ENCODE measurements around the gene ZNF592.

The ZNF592 gene

DNA sequence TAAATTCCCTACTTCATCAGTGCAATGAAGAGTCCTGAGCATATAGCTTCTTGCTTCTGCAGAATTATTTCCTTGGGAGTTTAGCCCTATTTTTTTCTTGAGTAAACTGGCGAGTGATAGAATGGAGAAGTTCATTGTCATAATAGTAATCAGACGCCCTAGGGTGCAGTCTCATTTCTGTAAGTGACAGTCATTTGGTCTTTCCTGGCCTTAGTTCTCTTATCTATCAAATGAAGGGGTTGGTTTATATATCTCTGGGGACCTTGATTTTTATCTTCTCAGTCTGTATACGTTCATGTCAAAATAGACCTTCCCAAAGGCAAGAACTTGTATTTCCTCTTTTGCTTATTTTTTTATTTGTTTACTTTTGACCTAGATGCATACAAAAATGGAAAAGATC is 58.8 kb downstream of the ZNF592 start:
- no peak for DNase-seq (ENCODE audit: low read depth in 1 of 2, low spot score in 1 of 2)
- Histone ChIP-seq H3K27ac (replicated peaks) (no peak overlapping the region), H3K4me3 (replicated peaks; ENCODE audit: insufficient read depth, low read length) (no peak overlapping the region), H3K27me3 (ENCODE audit: insufficient read depth, poor library complexity, severe bottlenecking) (no peaks in the 10 kb centered on the region)
- TF ChIP-seq REST (IDR thresholded peaks at IDR 0.05; ENCODE audit: insufficient replicate concordance, low read depth) (no peak), POLR2AphosphoS5 (IDR thresholded peaks at IDR 0.05; ENCODE audit: low read depth) (no peak)

DNA sequence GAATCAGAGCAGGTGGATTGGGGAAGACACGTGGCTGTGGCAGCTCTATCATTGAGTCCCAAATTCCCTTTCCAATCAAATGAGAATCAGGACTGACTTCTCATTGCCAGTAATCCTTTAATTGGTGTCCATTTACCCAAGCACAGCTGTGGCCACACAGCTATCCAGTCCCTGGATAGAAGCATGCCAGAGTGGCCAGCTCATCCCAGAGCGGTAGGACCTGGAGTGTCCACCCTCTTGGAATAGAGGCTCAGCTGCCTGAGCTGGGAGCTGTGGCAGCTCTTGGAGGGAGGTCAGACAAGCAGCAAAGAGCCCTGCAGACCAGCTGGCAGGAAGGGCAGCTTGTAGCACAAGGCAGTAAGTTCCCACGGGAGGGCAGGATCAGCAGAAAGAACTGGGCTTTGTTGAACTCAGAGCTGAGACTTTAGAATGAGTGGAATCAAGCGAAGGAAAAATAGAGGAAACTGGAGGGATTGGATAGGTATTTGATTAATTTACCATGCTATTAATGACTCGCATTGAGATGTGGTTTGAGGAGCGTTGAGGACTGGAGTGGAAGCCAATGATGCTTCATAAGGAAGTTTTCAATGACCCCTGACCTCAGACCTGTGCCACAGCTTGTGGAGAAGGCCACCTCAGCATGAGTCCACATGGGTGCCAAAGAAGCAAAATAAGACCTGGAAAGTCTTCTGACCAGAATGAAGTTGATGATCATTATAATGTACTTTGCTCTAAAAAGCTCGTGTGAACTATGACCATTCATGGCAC is 61.9 kb downstream of the ZNF592 start:
- DNase-seq (ENCODE audit: low read depth in 1 of 2, low spot score in 1 of 2), result no peak
- TF ChIP-seq REST (IDR thresholded peaks at IDR 0.05; ENCODE audit: insufficient replicate concordance, low read depth), result no peak
- TF ChIP-seq SPI1 (IDR thresholded peaks at IDR 0.05; ENCODE audit: borderline replicate concordance, low read depth), result no peak
- TF ChIP-seq, protein P1, sequence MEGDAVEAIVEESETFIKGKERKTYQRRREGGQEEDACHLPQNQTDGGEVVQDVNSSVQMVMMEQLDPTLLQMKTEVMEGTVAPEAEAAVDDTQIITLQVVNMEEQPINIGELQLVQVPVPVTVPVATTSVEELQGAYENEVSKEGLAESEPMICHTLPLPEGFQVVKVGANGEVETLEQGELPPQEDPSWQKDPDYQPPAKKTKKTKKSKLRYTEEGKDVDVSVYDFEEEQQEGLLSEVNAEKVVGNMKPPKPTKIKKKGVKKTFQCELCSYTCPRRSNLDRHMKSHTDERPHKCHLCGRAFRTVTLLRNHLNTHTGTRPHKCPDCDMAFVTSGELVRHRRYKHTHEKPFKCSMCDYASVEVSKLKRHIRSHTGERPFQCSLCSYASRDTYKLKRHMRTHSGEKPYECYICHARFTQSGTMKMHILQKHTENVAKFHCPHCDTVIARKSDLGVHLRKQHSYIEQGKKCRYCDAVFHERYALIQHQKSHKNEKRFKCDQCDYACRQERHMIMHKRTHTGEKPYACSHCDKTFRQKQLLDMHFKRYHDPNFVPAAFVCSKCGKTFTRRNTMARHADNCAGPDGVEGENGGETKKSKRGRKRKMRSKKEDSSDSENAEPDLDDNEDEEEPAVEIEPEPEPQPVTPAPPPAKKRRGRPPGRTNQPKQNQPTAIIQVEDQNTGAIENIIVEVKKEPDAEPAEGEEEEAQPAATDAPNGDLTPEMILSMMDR (IDR thresholded peaks at IDR 0.05; ENCODE audit: insufficient read depth, low read length), result no peak
- no peak for TF ChIP-seq GABPA (IDR thresholded peaks at IDR 0.05; ENCODE audit: low read depth)
- TF ChIP-seq POLR2AphosphoS5 (IDR thresholded peaks at IDR 0.05; ENCODE audit: low read depth), result no peak
- no peak overlapping the region for H3K4me3 ChIP-seq (replicated peaks; ENCODE audit: insufficient read depth, low read length)

DNA sequence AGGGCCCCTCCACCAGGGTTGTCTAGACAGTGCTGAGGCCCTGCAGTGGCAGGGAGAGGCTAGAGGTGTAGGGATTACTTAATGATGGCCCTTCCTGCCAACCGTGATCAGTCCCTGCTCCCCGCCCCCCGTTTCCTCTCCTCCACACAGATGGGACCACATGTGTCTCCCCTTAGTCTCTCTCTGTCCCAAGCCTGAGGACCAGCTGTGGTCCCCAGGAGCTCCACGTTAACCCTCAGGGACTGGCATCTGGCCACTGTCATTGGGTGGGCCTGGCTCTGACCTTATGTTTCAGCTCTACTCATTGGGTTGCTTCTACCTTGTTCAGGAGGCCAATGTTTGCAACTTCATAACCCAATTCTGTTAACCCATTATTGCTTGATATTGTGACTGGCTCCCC is 62.8 kb downstream of the ZNF592 start:
- TF ChIP-seq, protein P1 (IDR thresholded peaks at IDR 0.05; ENCODE audit: insufficient read depth, low read length), result no peak
- TF ChIP-seq POLR2AphosphoS5 (IDR thresholded peaks at IDR 0.05; ENCODE audit: low read depth), result no peak
- no peak for TF ChIP-seq GABPA (IDR thresholded peaks at IDR 0.05; ENCODE audit: low read depth)
- TF ChIP-seq REST (IDR thresholded peaks at IDR 0.05; ENCODE audit: insufficient replicate concordance, low read depth), result no peak
- TF ChIP-seq SPI1 (IDR thresholded peaks at IDR 0.05; ENCODE audit: borderline replicate concordance, low read depth), result no peak
- Histone ChIP-seq H3K27ac (replicated peaks) (no peak overlapping the region), H3K4me3 (replicated peaks; ENCODE audit: insufficient read depth, low read length) (no peak overlapping the region), H3K27me3 (ENCODE audit: insufficient read depth, poor library complexity, severe bottlenecking) (no peaks in the 10 kb centered on the region)
- no peak for DNase-seq (ENCODE audit: low read depth in 1 of 2, low spot score in 1 of 2)

More for the DNA sequence above, 61.9 kb downstream of the ZNF592 start:
- Histone ChIP-seq H3K27me3 (ENCODE audit: insufficient read depth, poor library complexity, severe bottlenecking) (no peaks in the 10 kb centered on the region), H3K27ac (replicated peaks) (no peak overlapping the region)

Data from HL-60 (cell line).